Bronchial epithelial cell (primary cell): ENCODE measurements around the gene CXCL1. TPM values are rescaled to one million over a fixed set of nuclear protein-coding genes. Genes with fewer than 3 reads are reported as not detected.

Source experiments
- DNase-seq: peaks from one replicate; pipeline ENCODE4 v3.0.0-alpha.2; 2010; ENCODE audit warnings: low read depth
- FAIRE-seq: peaks from 2 replicates; lab custom pipeline; 2011; peaks lifted over from hg19 to GRCh38; lab: Jason Lieb, UNC
- H3K27me3 ChIP-seq: 2 replicates; pipeline ENCODE4 v1.5.1; 2011; ENCODE audit warnings: low read length; ENCODE audit not compliant: control insufficient read depth, insufficient read depth
- H3K36me3 ChIP-seq: 2 replicates; pipeline ENCODE4 v1.5.1; 2011; ENCODE audit warnings: low read length; ENCODE audit not compliant: control insufficient read depth, insufficient read depth
- H3K4me3 ChIP-seq: 2 replicates; pipeline ENCODE4 v1.5.1; 2011; ENCODE audit warnings: mild to moderate bottlenecking, low read depth, low read length, control low read depth
- CTCF ChIP-seq: IDR thresholded peaks from 2 replicates; pipeline ENCODE4 v1.5.1; 2011; ENCODE audit warnings: mild to moderate bottlenecking, moderate library complexity, low read length, control low read depth, inconsistent platforms; ENCODE audit not compliant: insufficient read depth, severe bottlenecking
- total RNA-seq: library from RNA; depleted of rRNA; stranded (reverse); fragments of >200 nt; gene quantifications from 2 replicates; pipeline ENCODE4 v1.2.1, GENCODE V29; 2014

The CXCL1 gene
- total RNA-seq, 1 donor from 2014 or later = 4.2 TPM

DNA sequence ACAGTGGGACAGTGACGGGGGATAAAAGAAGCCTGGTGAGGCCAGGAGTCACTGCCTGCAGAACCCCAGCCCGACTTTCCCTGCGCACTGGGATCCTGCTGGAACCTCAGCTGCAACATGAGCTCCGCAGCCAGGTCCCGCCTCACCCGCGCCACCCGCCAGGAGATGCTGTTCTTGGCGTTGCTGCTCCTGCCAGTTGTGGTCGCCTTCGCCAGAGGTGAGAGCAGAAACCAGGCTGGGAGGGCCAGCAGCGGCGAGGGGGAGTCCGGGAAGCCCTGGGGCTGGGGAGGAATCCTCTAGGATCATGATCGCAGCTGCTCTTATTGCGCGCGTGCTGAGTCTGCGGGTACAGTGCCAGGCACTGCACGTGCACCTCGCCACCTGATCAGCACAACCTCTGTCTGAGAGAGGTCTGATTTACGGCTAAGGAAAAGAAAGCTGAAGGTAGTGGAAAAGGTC, 15.9 kb upstream of the CXCL1 start, which contains the start of gene PF4V1:
Gene PF4V1, plus strand, starts transcription at position 51 of the 459 bp plus-strand sequence. Its CDS starts 67 bp downstream, at position 118.
- peak; percentile 57 for TF ChIP-seq CTCF
- Histone ChIP-seq H3K4me3 (peak within 1 kb of the TSS; percentile 13), H3K27me3 (no peaks in the 10 kb centered on the region), H3K36me3 (no peaks in the 10 kb centered on the region)
- no peak for FAIRE-seq
- no peak for DNase-seq

DNA sequence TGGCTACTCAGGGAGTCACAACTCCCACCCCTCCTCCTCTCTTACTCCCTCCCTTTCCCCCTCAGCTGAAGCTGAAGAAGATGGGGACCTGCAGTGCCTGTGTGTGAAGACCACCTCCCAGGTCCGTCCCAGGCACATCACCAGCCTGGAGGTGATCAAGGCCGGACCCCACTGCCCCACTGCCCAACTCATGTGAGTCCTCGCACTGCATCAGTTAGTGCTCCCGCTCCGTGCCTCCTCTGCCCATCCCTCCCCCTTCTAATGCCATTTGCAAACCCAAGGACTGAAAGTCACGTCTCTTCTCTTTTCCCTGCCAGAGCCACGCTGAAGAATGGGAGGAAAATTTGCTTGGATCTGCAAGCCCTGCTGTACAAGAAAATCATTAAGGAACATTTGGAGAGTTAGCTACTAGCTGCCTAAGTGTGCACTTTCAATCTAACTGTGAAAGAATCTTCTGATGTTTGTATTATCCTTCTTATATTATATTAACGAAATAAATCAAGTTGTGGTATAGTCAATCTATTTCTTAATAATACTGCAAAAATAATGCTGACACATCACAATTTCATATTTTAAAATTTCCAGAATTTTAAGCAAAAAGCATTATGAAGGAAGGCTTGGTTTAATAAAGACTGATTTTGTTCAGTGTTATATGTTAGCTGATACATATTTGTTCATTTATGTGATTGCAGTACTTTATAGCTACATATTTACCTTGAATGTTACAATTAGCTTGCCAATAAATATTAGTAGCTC, 15.3 kb upstream of the CXCL1 start:
- Histone ChIP-seq H3K36me3 (no peaks in the 10 kb centered on the region), H3K27me3 (no peaks in the 10 kb centered on the region), H3K4me3 (no peak overlapping the region)
- TF ChIP-seq CTCF = no peak
- DNase-seq = no peak
- FAIRE-seq = peak; percentile 50

- FAIRE-seq (no peak), DNase-seq (peak; percentile 57)
- H3K27me3 ChIP-seq = no peaks in the 10 kb centered on the region
- no peak overlapping the region for H3K4me3 ChIP-seq
- no peaks in the 10 kb centered on the region for H3K36me3 ChIP-seq
- no peak for TF ChIP-seq CTCF
Measured at GRCh38 chr4:73855406-73855805, 13.8 kb upstream of the CXCL1 start.

DNA sequence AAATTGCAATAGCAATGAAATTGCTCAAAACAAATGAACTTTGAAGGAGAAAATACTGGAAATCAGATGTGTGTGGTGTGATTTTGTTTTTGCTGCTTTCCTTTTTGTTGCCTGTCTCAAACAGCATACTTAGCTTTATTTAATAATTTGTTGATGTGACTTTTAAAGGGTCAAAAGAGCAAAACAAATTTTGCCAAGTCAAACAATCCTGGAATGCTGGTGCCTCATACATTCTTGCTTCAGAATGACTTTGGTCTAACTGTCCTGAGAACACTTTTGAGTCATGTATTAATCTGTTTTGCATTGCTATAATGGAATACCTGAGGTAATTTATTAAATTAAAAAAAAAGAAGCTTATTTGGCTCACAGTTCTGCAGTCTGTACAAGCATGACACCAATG, 12.7 kb upstream of the CXCL1 start:
- FAIRE-seq (no peak), DNase-seq (peak; percentile 62)
- Histone ChIP-seq H3K36me3 (no peaks in the 10 kb centered on the region), H3K4me3 (no peak overlapping the region), H3K27me3 (no peaks in the 10 kb centered on the region)
- no peak for TF ChIP-seq CTCF

GRCh38 chr4:73859614-73860088, 9.5 kb upstream of the CXCL1 start:
- TF ChIP-seq CTCF = no peak
- no peaks in the 10 kb centered on the region for H3K36me3 ChIP-seq
- no peak overlapping the region for H3K4me3 ChIP-seq
- H3K27me3 ChIP-seq = no peaks in the 10 kb centered on the region
- no peak for DNase-seq
- no peak for FAIRE-seq
